NCI-H82 (cell line): ENCODE measurements around the gene CASTOR2.
A peak's percentile ranks its signal among the peaks of the same experiment; 100 is the strongest.
"Not testable (repeated sequence)": the region's sequence is repeated elsewhere in the genome, so short reads cannot be mapped to it uniquely, and the experiment has no call there.

Experiments used
- DNase-seq: peaks from one replicate; lab custom pipeline; 2025; lab: John Stamatoyannopoulos, UW

Gene CASTOR2

DNA sequence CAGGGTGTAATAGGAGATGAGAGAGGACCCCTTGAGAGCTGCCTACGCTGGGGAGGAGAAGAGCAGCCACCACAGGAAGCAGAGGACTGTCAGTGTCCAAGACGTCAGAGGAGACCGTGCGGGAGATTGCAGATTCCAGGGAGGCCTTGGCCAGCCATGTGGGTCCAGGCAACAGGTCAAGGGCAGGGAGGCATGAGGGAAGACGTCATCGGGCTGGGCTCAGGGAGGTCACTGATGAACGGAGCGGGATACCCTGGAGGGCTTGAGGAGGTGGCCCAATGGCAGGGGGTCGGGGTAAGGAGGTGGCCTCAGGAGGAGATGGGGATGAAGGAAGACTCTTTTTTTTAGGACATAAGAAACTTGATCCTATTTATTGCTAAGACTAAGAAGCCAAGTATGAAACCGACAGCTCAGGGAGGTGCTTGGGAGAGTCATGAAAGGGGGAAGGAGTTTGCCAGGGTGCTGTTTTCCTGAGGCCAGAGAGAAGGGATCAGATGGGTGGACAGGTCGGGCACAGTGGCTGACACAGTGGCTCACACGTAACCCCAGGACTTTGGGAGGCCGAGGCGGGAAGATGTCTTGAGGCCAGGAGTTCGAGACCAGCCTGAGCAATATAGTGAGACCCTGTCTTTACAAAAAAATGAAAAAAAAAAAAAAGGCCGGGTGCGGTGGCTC, 30.5 kb downstream of the CASTOR2 start:
- DNase-seq: peak; percentile 15

GRCh38 chr7:74996361-74996760, 31.9 kb downstream of the CASTOR2 start:
- not testable (repeated sequence) for DNase-seq

GRCh38 chr7:74997811-74998210, 33.3 kb downstream of the CASTOR2 start:
- DNase-seq: not testable (repeated sequence)

- not testable (repeated sequence) for DNase-seq
Measured at GRCh38 chr7:75001356-75001755, 36.9 kb downstream of the CASTOR2 start.

DNA sequence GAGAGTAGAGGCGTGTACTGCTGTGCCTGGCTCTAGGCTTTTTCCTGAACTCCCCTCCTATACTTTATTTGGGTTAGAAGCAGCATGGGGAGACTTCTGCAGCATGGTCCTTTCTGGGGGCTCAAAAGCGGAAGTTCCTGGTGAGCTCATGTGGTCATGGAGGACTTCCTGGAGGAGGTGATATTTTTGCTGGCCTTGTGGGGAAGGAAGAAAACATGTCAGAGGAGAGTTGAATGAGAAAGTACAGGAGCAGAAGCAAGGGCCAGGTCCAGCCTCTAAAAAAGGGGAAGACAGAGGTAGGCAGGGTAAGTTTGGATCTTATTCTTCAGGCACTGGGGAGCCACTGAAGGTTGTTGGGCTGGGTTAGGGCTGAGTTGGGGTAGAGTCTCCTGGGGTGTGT, 45.5 kb downstream of the CASTOR2 start:
- no peak for DNase-seq

DNA sequence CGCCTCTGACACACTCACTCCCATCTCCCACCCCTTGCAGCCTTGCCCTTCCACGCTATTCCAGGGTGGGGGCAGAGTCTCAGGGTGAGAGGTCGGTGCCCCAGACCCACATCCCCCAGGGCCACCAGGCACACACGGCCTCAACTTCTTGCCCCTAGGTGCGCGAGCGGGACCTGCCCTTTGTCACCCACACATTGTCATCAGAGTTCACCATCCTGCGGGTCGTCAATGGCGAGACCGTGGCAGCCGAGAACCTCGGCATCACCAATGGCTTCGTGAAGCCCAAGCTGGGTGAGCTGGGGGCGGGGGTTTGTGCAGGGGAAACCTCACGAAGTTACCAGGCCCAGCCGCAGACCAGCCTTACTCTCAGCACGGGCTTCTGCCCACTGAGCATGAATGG, 53.3 kb downstream of the CASTOR2 start:
- no peak for DNase-seq

DNA sequence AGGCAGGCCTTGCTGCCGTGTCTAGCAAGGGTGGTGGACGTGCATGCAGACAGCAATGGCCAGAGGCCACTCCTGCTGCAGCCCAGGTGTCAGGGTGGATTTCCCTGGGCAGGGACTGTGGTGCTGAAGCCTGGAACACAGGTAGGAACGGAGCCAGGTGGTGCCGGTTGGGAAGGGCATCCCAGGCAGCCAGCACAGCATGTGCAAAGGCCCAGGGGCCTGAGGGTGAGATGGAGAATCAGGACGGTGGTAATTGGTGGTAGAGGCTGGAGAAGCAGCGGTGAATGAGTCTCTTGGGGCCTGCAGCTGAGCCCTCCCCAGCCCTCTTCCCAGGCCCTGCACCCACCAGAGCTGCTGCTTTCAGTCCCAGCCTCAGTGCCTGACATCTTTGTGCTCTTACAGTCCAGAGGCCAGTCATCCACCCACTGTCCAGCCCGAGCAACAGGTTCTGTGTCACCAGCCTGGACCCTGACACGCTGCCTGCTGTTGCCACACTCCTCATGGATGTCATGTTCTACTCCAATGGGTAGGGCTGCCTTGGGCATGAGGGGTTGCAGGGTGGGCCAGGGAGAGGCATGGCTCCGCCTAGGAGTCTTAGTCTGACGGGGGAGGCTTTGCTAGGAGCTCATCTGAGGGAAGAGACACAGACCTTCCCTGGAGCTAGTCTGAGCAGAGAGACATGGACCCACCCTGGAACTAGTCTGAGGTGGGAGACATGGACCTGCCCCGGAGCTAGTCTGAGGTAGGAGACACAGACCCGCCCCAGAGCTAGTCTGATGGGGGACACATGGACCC, 54.3 kb downstream of the CASTOR2 start:
- no peak for DNase-seq

- no peak for DNase-seq
Measured at GRCh38 chr7:75019800-75020199, 55.3 kb downstream of the CASTOR2 start.

DNA sequence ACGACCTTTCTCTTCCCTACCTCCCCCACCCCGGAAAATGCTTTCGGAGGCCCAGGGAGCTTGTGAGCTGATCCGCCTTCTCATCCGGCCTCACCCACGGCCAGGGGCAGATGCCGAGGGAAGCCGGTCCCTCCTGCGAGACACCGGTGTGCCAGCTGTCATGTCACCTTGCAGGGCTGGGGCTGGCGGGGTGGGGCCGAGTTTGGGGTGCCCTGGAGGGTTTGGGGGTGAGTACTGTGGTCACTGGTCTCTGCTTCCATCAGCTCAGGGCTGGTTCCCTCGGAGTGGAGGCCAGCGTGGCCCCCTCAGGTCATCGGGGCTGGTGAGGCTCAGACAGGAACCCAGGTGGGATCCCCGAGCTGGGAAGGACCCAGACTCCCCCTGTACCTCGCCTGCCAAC, 60.4 kb downstream of the CASTOR2 start:
- no peak for DNase-seq

DNA sequence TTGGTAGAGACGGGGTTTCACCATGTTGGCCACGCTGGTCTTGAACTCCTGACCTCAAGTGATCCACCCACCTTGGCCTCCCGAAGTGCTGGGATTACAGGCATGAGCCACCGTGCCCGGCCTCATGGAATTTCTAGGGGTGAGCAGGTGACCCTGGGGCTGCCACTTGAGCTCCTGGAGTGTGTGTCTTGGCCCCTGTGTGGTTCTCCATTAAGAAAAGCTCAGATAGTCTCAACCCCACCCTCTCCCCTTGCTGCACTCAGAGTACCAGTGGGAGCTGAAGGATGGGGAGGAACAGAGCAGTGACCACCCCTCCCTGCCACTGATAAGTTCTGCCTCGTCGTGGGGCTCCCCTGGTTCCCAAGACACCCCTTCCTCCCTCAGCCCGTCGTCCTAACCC, 63.8 kb downstream of the CASTOR2 start:
- no peak for DNase-seq

DNA sequence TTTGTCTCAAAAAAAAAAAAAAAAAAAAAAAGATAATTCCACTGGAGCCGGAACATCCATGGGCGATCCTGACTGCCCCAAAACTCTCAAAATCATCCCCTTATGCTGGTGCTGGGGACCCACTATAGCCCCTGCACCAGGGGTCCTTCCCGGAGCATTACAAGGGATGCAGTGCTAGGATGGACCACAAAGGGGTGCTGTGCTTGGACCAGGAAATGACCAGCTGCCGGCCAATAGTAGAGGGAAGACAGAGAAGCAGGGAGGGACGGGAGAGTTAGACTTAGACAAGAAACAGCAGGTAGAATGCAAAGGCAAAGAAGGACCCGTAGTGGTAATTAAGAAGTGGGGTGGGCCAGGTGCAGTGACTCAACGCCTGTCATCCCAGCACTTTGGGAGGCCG, 68.6 kb downstream of the CASTOR2 start:
- peak; percentile 51 for DNase-seq

- no peak for DNase-seq
Measured at GRCh38 chr7:75033826-75034225, 69.3 kb downstream of the CASTOR2 start.

DNA sequence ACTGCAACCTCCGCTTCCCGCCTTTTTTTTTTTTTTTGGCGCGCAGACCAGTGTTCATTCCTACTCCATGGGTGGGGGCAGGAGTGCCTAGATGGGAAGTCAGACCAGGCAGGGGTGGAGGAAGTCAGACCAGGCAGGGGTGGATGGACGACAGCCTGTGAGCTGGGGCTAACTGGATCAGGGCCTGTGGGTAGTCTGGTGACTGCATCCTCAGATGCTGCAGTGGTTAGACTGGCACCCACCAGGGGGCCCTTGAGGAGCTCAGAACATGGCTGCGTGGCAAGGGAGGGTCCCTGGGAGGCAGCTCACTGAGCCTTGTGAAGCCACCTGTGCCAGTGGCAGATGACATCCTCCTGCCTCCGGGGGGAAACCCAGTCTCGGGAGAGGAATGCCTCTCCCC, 74.0 kb downstream of the CASTOR2 start:
- peak; percentile 77 for DNase-seq

- no peak for DNase-seq
Measured at GRCh38 chr7:75039166-75039565, 74.7 kb downstream of the CASTOR2 start.

DNA sequence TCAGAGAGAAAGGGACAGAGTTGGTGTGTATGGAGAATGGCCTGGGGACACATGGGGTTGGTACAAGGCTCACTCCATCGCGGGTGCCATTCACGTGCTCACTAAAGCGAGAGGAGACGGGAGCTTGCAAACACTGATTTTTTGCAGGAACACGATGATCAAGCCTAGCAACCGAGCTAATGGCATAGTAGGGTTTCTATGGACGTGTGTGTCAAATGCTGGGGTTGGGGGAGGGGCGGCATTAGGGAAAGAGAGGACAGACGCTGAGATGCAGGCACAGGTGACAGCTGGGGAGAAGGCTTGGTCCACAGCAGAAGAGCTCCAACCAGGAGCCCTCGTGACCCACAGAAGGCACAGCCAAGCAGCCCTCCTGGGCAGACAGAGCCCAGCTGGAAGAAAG, 75.2 kb downstream of the CASTOR2 start:
- peak; percentile 63 for DNase-seq

DNA sequence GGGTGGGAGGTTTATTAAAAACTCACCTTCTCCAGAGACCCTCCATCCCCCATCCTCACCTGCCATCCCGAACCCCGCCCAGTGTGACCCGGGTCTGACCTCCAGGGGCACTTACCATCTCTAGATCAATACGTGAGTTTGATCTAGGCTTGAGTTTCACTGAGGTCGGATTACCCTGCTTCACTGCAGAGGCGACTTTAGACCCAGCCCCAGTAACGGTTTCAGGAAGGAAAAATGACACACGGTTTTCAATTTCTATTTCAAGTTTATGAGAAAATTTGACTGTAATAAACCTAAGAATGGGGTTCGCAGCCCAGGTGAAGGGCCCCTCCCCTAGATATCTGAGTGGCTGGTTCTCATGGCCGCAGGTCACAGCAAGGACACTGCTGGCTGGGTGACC, 76.0 kb downstream of the CASTOR2 start:
- no peak for DNase-seq

- no peak for DNase-seq
Measured at GRCh38 chr7:75042286-75042685, 77.8 kb downstream of the CASTOR2 start.

GRCh38 chr7:75042831-75043703, 78.6 kb downstream of the CASTOR2 start:
- DNase-seq: no peak

- DNase-seq: peak; percentile 99
Measured at GRCh38 chr7:75045881-75046280, 81.4 kb downstream of the CASTOR2 start.

DNA sequence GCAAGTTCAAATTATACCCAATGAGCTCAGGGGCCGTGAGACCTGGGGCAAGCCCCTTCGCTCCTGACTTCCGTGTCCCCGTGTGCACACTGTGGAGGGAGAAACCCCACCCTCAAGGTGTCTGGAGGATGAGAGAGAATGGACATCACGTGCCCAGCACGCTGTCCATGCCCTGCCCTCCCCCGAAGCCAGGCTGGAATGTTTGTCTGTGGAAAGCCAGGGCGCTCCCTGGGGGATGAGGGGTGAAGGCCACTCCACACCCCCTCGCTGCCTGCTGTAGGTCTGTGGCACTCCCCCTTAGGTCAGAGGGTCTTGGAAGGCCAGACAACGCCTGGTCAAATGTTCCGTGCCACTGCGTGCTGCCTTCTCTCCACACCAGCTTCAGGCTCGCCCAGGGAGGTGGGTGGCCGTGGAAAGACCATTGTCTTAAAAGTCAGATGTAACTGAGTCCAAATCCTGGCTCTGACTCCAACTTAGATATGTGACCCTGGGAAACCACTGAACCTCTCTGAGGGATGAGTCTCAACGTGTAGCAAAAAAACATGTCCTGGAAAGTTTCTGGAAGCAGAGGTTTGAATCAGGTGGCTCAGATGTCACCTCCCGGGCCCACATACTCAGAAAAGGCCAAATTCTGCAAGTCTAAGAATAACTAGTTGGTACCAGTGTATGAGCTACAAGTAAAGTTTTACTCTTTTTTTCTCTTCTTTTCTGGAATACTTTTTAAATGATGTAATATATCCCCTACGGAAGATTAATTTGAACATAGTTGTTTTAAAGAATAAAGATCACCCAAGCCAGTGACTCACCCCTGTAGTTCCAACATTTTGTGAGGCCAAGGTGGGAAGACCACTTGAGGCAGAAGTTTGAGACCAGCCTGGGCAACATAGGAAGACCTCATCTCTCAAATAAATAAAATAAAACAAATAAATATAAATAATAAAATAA, 84.2 kb downstream of the CASTOR2 start:
- no peak for DNase-seq

DNA sequence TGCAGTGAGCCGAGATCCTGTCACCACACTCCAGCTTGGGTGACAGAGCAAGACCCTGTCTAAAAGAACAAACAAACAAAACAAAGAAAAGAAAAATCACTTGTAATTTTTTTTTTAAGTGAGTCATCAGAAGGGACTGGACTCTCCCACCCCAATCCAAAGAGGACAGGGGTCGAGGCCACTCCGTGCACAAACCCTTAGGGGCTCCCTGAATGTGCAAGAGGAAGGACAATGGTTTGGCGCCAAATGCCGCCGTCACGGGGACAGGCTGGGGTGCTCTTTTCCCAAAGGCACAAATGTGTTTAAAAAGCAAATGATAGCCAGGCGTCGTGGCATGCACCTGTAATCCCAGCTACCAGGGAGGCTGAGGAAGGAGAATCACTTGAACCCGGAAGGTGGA, 85.3 kb downstream of the CASTOR2 start:
- no peak for DNase-seq
